Midbrain (tissue), 1 donor: Measurements from ENCODE around the gene MMAB.

Experiments used
- DNase-seq: peaks from one replicate; lab custom pipeline; 2025; lab: John Stamatoyannopoulos, UW

Gene MMAB

DNA sequence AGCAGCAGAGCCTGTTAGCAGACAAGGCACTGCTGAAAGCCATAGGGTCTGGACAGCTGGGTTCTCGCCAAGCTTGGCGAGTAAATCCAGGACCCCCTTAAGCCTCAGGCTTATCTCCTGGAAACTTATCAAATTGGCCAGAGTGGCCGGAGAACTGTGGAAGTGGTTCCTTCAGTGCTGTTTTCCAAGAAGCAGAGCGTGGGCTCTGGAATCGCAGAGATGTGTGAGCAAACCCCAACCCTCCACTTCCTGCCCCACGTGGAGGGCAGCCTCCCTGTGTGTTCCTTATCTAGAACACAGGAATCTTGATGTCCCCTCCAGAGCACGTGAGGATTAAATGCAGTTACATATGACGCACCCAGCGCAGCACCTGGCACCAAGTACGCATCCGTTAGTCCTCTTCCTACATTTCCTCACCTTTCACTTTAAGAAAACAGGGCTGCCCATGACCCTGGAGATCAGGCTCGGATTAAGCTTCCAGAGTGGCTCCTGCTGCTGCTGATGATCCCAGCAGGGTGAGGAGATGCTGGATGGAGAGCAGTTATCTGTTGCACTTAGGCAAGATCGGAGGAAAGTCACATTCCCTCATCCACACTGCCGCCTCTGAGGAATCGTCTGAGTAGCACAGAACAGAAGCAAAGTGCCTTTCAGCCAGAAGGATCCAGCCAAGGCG lies 35.0 kb downstream of the MMAB start:
- DNase-seq: no peak

DNA sequence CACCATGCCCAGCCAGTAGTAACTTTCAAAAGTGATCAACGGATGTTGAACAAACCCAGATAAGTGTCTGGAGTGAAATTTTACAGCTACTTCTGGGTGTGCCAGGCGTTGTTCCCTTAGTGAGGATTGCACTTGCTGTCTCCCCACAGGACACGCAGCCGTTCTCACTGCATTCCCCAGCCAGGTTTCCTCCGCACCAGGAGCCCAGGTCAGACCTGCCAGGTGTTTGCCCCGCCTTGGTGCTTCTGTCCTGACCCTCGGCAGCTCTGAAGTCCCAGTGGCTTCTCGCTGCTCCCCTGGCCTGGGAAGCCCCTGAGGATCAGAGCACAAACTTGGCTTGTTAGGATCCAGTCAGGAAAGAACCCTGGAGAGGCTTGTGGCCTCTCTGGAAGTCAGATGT lies 36.2 kb downstream of the MMAB start:
- no peak for DNase-seq

DNA sequence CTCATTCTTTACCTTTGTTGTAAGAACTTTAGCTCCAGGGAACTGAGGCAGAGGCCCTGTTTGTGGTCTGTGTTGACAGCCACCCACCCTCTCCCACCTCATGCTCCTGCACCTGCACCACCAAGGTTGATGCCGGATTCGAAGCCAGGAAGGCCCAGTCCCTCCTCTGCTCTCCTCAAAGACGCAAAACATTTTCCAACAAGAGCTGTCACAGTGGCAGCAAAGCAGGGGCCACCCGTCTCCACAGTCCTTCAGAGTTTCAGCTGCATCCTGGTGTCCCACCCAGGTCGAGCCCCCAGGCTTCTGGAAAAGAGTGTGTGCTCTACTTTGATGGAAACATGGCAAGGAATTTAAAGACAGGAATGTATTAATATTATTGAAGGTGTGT lies 37.4 kb downstream of the MMAB start:
- DNase-seq: no peak

DNA sequence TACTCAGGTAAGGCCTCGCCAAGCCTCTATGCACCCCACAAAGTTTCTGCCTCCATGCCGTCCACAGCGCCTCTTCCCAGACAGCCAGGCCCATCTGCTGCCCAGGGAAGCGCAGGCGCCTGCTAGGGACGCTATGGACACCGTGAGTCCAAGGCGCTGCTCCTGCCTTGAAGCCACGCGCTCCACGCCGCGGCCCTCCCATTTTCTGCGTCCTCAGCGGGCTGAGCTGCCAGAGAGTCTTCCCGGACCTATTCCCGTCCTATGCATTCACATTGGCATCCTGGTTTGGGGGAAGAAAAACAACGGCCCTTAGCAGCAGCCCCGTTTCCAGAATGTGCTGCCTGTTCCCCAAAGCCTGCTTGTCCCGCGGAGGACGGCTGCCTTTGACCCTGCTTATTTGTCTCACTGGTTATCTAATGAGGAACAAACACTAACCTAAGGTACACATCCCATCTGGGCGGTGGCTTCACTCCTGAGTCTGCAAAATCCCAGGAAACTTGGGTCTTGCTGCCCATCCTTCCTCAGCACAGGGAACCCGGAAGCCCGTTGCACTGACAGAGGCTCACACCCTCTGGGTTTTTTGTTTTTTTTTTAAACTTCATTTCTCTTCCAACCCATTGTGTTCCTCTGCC lies 38.0 kb downstream of the MMAB start:
- DNase-seq: no peak

- DNase-seq: no peak
Measured at GRCh38 chr12:109534456-109534855, 38.8 kb downstream of the MMAB start.

DNA sequence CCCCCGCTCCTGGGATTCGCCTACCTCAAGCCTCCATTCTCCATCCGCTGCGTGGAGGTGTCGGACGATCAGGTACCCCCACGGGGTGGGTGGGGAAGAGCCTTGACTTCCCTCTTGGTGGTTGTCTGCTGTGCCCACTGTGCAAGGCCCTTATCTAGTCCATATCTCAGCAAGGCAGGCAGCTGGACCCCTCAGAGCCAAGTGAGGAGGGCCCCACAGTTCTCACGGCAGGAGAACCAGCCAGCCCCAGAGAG lies 39.9 kb downstream of the MMAB start:
- no peak for DNase-seq

- no peak for DNase-seq
Measured at GRCh38 chr12:109532721-109533486, 40.4 kb downstream of the MMAB start.

DNA sequence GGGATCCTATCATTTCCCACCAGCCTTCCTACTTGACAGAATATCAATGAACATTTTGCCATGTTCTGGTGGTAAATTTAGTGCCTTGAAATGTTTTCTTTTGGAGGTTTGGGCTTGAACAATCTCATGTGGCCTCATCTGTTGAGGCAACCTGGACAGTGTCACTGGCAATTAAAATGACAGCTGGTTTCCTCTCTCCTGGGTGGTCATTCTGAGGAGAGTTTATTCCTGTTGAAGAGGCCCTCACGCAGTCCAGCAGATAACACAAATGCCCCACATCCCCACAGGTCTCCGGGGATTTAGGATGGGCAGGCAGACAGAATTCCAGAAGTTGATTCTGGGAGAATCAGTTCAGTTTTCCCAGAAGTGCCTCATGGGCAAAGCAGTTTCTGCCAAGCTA lies 41.9 kb downstream of the MMAB start:
- DNase-seq: no peak

DNA sequence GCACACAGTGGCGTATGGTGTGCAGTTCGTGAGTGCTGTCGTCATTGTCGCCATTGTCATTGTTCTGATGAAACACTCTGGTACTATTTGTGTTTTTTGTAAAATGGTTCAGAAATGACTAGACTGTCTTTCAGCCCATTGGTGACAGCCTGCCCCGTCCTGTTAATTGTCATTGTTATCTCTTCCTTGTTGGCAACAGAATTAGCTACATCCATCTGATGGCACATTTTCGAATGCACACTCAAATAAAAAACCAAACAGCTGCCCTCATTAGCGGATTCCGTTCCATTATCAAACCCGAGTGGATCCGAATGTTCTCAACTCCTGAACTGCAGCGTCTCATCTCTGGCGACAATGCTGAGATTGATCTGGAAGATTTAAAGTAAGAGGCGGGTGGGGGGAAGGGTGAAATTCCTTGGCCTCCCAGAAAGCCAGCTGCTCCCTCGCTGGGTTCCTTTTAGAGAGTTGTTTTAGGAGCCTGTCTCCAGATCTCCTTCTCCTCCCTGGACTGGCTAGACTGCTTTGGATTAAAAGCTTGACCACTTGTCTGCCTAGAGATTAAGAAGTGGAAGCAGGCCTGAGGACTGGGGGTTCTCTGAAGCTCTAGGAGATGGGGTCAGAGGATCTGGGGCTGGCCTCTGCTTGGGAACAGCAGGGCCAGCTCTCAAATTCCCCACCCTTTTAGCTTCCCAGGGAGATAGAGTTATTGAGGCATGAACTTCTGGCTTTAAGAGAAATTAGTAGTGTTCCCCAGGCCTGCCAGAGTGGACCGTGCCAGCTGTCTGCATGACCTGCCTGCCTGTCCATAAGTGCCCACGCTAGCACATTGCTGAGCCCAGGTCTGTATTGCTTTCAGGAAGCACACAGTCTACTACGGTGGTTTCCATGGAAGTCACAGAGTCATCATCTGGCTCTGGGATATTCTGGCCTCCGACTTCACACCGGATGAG lies 43.3 kb downstream of the MMAB start:
- peak; percentile 43 for DNase-seq

- no peak for DNase-seq
Measured at GRCh38 chr12:109527489-109528123, 45.7 kb downstream of the MMAB start.

DNA sequence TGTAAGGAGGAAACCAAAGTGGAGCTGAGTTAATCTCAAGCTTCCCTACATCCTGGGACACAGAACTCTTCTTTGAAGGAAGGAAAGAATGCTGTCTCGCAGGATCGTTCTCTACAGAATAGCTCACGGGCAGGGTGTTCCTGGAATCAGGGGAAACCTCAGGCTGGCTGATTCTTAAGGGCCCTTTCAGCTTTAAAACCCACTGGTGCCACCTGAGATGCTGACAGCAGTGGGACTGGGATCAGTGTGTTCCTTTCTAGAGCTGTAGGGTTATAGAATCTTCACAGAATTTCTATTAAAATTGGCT lies 48.1 kb downstream of the MMAB start:
- DNase-seq: no peak

GRCh38 chr12:109524466-109525278 lies 48.6 kb downstream of the MMAB start:
- no peak for DNase-seq

GRCh38 chr12:109523504-109523903 lies 49.8 kb downstream of the MMAB start:
- DNase-seq: no peak

- peak; percentile 33 for DNase-seq
Measured at GRCh38 chr12:109523071-109523470, 50.2 kb downstream of the MMAB start.

- DNase-seq: no peak
Measured at GRCh38 chr12:109521831-109522230, 51.5 kb downstream of the MMAB start.

DNA sequence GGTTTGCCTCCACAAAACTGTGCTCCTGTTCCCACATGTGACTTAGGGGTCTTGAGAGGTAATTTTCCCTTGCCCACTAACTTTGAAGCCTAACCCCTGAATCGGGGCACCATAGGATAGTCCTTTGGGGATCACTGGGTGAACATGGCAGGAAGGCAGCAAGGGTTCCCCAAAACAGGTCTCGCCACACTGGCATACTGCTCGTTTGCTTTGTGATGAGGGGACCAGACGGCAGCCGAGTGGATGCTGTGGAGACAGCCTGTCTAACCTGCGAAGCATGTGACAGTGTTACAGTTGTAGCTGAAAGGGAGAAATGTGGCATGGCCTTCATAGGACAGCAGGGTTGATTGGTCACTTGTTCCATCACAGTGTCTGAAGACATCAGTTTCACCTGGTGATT lies 53.5 kb downstream of the MMAB start:
- DNase-seq: no peak

- DNase-seq: peak; percentile 78
Measured at GRCh38 chr12:109518820-109519665, 54.3 kb downstream of the MMAB start.

DNA sequence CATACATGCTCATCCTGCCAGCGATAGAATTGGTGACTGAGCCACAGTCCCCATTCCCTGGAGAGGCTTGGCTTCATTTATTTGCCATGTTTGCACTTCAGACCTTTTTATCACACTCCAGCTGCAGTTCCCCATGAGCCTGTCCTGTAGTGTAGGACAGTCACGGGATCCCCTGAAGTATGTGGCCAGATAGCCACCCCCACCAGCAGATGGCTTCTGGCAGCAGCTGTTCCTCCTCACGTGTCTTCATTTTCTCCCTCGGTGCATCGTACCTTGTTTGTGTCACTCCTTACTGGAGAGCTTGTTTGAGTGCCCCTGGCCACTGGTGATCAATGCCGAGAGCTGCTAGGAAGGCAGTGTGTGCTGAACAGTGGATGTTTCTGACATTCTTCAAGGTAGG lies 55.7 kb downstream of the MMAB start:
- DNase-seq: no peak

GRCh38 chr12:109513977-109514376 lies 59.3 kb downstream of the MMAB start:
- no peak for DNase-seq

GRCh38 chr12:109513051-109513450 lies 60.3 kb downstream of the MMAB start:
- DNase-seq: no peak
